CD4-positive, alpha-beta T cell treated with Interleukin-4 for 1 hour (primary cell): Measurements from ENCODE around the gene GDF7.

ENCODE experiments used
- DNase-seq, 2 donors: peaks; one replicate each; pipeline ENCODE4 v3.0.0-alpha.2; 2020 to 2022

GDF7 gene

GRCh38 chr2:20663196-20664070, 3.5 kb upstream of the GDF7 start:
- no peak for DNase-seq

GRCh38 chr2:20664071-20664390, 2.9 kb upstream of the GDF7 start:
- DNase-seq, result no peak

GRCh38 chr2:20664431-20665242, 2.3 kb upstream of the GDF7 start:
- DNase-seq, result no peak

- no peak for DNase-seq
Measured at GRCh38 chr2:20665243-20666004, 1.5 kb upstream of the GDF7 start.

GRCh38 chr2:20666005-20666303, 990 bp upstream of the GDF7 start:
- DNase-seq, result no peak

- DNase-seq, result no peak
Measured at GRCh38 chr2:20667151-20667530, 197 bp downstream of the GDF7 start.

GRCh38 chr2:20667531-20668401, 822 bp downstream of the GDF7 start:
- no peak for DNase-seq

- DNase-seq, result no peak
Measured at GRCh38 chr2:20668451-20668850, 1.5 kb downstream of the GDF7 start.

GRCh38 chr2:20668871-20669475, 2.0 kb downstream of the GDF7 start:
- DNase-seq, result no peak

- DNase-seq, result no peak
Measured at GRCh38 chr2:20669562-20670314, 2.8 kb downstream of the GDF7 start.

- no peak for DNase-seq
Measured at GRCh38 chr2:20670315-20671035, 3.5 kb downstream of the GDF7 start.

- DNase-seq, result no peak
Measured at GRCh38 chr2:20671036-20671735, 4.2 kb downstream of the GDF7 start.

GRCh38 chr2:20671736-20672080, 4.8 kb downstream of the GDF7 start:
- DNase-seq, result no peak

GRCh38 chr2:20672201-20672951, 5.4 kb downstream of the GDF7 start:
- DNase-seq, result no peak

GRCh38 chr2:20673686-20674308, 6.9 kb downstream of the GDF7 start:
- DNase-seq, result no peak

GRCh38 chr2:20674309-20674965, 7.5 kb downstream of the GDF7 start:
- DNase-seq, result no peak

GRCh38 chr2:20674974-20675679, 8.2 kb downstream of the GDF7 start:
- DNase-seq, result no peak
